ENCODE data around the gene CYP2F1.
"Not testable (repeated sequence)": the region's sequence is repeated elsewhere in the genome, so short reads cannot be mapped to it uniquely, and the experiment has no call there.

CYP2F1 gene

GRCh38 chr19:41127362-41127761, 13.1 kb downstream of the CYP2F1 start:
- DNase-seq, result not testable (repeated sequence)

DNA sequence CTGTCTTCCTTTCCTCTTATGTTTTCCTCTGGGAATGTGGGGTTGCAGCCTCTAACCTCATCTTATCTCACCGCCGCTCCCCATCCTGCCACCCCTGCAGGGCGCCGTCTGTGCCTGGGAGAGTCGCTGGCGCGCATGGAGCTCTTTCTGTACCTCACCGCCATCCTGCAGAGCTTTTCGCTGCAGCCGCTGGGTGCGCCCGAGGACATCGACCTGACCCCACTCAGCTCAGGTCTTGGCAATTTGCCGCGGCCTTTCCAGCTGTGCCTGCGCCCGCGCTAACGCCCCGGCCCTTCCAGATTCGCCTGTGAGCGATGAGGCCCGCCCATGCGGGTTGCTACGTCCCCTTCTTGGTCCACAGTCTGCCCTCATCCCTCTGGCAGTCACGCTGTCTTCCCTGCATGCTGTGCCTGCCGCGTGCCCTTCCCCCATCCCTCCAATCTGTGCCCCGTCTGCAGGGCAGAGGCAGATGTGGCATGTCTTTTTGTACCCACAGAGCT, 13.6 kb downstream of the CYP2F1 start:
- DNase-seq, result peak; percentile 41 to 71 (median 62)

GRCh38 chr19:41128692-41129091, 14.5 kb downstream of the CYP2F1 start:
- DNase-seq, result no peak

- no peak for DNase-seq
These were observed 17.0 kb downstream of the CYP2F1 start for GRCh38 chr19:41131186-41131585.

- DNase-seq, result no peak
These were observed 19.0 kb downstream of the CYP2F1 start for GRCh38 chr19:41133260-41133659.

GRCh38 chr19:41134616-41135015, 20.4 kb downstream of the CYP2F1 start:
- no peak for DNase-seq

DNA sequence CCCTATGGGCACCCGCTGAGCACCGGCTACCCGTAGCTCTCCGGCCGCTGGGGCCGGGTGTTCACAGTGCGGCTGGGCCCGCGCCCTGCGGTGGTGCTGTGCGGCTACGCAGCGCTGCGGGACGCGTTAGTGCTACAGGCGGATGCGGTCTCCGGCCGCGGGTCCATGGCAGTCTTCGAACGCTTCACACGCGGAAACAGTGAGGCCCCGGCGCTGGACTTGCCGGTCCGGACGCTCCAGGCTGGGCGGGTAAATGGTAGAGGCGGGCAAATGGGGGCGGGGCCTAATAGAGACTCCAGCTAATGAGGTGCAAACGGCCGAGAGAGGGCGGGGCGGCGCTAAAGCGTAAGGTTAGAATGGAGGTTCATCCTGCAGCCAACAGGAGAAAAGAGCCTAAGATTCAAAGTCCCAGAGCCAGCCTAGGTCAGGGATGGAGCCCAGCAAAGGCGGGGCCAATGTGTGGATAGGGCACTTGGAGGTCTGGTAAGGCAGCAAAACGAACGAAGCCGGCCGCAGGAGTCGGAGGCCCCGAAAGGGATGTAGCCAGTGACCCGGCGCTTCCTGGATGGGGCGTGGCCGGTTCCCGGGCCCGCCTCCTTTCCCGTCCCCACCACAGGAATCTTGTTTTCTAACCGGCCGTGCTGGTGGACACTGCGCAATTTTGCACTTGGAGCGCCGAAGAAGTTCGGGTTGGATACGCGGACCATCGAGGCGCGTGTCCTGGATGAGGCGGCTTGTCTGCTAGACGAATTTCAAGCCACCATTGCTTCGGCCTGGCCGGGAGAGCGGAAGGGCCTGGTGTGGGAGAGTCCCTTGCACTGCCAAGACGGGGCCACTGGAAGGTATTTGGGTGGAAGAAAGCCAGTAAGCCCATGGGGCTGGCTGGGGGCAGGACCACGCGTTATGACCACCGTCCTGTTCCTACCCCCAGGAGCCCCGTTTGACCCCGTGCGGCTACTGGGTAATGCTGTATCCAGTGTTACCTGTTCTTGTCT, 21.5 kb downstream of the CYP2F1 start:
- DNase-seq, result peak in 5 of 6 experiments; percentile 3 to 42 (median 35)

- no peak for DNase-seq
These were observed 22.6 kb downstream of the CYP2F1 start for GRCh38 chr19:41136636-41137455.

DNA sequence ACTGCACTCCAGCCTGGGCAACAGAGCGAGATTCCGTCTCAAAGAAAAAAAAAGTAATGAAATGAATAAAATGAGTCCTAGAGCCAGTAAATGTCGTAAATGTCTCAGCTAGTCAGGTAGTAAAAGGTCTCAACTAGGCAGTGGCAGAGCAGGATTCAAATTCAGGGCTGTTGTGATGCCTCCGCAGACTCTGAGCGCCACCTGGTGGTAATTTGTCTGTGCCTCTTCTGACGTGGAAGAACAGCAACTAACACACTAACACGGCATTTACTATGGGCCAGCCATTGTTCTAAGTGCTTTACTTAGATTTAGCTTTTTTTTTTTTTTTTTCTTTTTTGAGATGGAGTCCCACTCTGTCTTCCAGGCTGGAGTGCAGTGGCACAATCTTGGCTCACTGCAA, 30.2 kb downstream of the CYP2F1 start:
- peak; percentile 56 to 89 (median 84) for DNase-seq

DNA sequence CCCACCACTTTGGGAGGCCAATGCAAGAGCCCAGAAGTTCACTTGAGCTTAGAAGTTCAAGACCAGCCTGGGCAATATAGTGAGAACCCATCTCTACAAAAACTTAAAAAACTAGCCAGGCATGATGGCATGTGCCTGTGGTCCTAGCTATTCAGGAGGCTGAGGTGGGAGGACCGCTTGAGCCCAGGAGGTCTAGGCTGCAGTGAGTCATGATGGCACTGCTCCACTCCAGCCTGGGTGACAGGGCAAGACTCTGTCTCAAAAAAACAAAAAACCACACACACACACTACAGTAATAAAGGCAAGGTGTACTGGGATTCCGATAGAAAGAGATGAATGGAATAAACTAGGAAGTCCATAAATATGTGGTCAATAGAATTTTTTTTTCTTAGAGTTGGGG, 35.6 kb downstream of the CYP2F1 start:
- DNase-seq, result no peak

GRCh38 chr19:41150986-41151385, 36.8 kb downstream of the CYP2F1 start:
- not testable (repeated sequence) for DNase-seq

- DNase-seq, result no peak
These were observed 39.8 kb downstream of the CYP2F1 start for GRCh38 chr19:41154060-41154459.

GRCh38 chr19:41156207-41156606, 42.0 kb downstream of the CYP2F1 start:
- no peak for DNase-seq

GRCh38 chr19:41159881-41160280, 45.6 kb downstream of the CYP2F1 start:
- no peak for DNase-seq

- no peak for DNase-seq
These were observed 47.7 kb downstream of the CYP2F1 start for GRCh38 chr19:41161903-41162302.

DNA sequence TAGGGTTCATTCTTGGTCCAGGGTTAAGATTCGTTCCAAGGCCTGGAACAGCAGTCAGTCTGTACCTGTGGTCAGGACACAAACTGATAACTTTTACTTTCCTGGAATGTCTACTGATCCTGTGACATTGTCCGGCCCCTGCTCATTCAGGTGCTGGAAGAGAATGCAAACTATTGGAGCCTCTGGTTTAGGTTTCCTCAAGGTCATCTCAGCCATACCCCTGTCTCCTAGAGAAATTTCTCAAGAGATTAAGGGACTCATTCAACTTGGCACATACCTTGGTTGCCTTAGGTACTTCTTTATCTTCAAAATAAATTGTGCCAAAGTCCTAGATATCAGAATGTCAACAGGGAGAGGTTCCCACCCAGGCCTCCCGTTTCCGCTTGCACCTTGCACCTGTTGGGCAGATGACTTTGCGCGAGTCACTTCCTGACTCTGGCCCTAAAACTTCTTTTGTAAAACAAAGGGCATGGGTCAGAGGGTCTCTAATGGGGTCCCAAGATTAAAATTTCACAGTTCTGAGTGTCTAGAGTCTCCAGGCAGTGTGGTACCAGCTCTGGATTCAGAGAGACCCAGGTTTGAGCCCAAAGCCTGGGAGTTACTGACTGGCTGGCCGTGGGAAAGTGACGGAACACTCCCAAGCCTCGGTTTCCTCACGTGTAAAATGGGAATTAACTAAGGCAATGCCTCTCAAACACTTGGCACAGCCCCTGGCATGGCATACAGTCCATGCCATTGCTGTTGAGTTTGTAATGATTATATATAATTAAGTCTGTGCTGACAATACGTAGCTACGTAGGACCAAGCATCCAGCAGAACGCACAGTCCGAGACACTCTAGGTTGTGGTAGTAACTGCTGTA, 52.9 kb downstream of the CYP2F1 start:
- no peak for DNase-seq

- DNase-seq, result no peak
These were observed 58.3 kb downstream of the CYP2F1 start for GRCh38 chr19:41172297-41173164.

DNA sequence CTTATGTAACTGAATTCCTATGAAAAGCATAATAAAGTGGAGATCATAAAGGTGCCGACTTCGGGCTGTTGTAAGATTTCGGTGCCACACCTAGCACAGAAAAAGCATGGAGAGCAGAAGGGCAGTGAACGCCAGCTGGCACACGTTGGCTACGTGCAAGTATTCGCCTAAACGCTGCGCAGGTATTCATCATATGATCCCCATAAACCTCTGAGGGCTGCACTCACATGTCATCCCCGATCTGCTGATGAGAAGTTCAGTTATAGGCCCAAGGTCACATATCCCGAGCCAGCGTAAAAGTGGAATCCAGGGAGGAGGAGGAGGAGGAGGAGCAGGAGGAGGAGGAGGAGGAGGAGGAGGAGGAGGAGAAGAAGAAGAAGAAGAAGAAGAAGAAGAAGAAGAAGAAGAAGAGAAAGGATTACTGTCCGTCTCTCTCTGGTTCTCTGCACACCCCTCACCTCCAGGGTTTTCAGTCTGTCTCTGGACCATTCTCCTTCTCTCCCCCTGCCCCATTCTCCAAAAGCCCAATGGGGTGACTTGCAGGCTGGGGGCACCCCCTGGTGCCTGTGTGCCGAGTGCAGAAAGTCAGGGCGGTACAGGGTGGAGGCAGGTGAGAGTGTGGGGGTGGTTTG, 60.2 kb downstream of the CYP2F1 start:
- DNase-seq, result no peak

DNA sequence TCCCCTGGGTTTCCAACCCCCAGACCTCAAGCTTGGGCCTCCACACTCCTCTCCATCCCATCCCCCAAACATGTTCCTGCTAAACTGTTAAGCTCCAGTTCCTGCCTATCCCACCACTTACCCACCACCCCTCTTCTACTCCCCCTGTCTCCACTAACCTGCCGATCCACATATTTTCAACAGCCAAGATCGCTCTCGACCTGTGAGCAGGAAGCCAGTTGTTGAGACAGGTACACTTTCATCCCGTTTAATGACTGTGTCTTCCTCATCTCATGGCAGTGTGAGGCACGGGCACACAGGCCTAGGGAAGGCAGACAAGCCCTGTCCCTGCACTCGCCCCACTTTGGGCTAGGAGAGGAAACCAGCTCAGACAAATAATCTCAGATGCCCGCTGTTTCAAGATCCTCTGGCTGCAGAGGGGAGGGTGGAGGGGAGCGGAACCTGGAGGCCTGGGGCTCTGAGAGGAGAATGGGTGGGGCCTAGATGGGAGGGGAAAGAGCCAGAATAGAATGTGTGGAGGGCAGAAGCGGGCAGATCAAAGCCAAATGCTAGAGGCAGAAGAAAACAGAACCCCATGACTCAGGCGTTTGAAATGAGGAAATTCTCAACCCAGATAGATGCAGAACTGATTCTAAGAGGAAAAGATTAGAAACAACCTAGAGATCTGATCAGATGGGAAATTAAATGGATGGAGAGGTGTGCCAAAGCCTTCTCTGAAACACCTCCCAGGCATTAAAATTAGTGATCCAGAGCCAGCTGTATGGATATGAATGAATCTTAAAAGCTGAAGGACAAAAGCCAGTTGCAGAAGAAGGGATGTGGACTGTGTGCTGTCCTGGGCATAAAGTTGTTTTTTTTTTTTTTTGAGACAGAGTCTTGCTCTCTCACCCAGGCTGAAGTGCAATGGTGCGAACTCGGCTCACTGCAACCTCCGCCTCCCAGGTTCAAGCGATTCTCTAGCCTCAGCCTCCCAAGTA, 61.9 kb downstream of the CYP2F1 start:
- peak; percentile 5 to 49 (median 26) for DNase-seq
